ENCODE measurements around the gene UFC1.

Gene UFC1

DNA sequence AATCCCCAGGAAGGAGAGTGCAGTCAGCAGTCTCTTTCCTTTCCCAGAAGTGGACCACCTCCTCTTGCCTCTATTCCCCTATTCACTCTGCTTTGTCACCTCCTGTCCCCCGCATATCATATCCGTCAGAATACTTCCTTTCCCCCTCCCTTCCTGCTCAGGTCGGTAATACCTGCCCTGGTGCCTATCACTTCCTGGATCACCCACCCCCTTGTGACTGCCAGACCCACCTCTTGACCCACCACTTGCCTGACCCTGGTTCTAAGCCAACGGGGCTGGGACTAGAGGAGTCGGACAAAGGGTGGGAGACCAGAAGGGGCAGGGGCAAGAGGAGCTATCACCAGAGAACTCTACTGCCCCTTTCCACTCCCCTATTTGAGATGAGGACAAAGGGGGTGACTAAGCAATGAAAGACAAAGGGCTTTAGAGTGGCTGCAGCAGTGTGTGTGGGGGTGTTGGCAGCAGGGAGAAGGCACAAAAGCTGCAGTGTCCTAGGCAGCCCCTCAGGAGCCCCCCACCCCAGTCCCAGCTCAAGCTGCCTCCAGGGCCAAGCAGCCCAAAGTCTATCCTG lies 46.7 kb downstream of the UFC1 start:
- peak; percentile 34 for DNase-seq (ENCODE audit: low read depth)
- TF ChIP-seq CTCF (conservative IDR thresholded peaks at IDR 0.05; ENCODE audit: control insufficient read depth, insufficient read depth, low read depth, low read length) = no peak

DNA sequence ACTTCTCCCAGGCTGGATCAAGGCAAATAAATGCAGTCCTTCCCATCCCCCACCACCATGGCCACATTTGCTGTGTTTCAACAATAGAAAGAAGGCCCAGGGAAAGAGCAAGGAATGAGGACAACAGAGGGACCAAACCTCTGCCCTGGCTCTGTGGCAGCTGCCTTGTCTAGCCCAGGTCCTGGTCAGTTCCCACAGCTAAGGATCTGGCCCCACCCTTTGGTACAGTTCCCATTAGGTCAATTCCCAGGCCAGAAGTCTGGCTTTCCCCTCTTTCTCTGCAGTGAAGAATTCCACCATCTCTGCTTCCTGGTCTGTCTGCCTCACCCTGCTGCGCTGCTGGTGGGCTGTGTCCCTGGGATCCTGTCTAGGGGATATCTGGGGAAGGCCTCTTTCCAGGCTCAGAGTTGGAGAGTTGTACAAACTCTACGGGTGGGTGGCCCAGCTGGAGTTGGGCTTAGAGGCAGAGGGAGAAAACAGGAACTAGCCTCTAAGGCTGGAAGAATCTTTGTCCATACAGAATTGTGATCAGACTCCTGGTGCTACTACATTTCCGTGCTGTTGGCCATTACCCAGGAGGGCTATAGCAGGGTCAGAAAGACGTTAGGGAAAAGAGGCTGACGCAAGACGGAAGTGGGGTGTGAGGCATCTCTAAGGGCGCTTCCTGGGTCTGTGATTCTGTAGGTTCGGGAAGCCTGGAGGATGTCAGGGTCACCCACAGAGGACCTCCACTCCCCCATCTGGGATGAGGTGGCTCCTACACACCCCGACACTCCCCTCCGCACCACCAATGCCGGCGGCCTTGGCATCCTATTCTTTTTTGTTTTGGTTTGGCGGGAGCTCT lies 47.4 kb downstream of the UFC1 start:
- DNase-seq (ENCODE audit: low read depth) = peak; percentile 97
- TF ChIP-seq CTCF (conservative IDR thresholded peaks at IDR 0.05; ENCODE audit: control insufficient read depth, insufficient read depth, low read depth, low read length) = no peak
- H3K4me3 ChIP-seq (ENCODE audit: control insufficient read depth, low read depth, low read length) = peak overlapping the region; percentile 98

More for the DNA sequence above, 46.7 kb downstream of the UFC1 start:
- H3K4me3 ChIP-seq (ENCODE audit: control insufficient read depth, low read depth, low read length) = no peak overlapping the region

DNA sequence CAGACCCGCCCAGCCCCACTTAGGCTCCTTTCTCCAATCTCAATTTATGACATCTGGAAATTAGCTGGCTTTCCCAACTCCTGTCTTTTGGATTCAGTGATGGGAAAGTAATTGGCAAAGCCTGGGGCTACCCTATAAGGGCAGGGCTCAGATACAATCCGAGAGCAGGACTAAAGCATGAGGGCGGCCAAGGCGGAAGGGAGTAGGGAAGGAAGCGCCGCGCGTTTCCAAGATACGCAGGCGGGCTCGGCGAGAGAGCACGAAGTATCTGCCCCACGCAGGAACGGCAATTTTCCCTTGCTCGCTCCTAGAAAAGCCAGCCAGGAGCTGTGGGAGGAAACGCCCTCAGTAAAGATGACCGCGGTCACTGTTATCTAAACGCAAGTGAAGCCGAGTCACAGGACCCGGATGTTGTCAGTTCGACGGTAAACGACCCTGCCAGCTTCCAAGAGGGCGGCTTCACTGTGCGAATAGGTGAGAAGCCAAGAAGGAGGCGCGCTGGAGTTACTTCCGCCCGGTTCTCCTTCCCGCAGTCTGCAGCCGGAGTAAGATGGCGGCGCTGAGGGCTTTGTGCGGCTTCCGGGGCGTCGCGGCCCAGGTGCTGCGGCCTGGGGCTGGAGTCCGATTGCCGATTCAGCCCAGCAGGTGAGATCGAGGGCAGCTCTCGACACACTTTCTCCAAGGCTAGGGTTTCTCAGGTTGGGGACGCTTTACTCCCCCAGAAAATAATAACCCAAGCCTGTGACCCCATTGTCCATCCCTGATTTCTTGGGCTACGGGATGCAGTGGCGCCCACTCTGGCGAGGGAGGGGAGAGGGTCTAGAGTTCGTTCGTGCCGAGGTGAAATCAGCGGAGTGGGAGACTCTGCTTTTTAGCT lies 48.3 kb downstream of the UFC1 start, which contains the start of gene NDUFS2:
Gene NDUFS2, plus strand, starts transcription at position 532 of the 877 bp plus-strand sequence. Its CDS starts 19 bp downstream, at position 551.
- peak; percentile 8 for TF ChIP-seq CTCF (conservative IDR thresholded peaks at IDR 0.05; ENCODE audit: control insufficient read depth, insufficient read depth, low read depth, low read length)
- peak; percentile 99 for DNase-seq (ENCODE audit: low read depth)
- H3K4me3 ChIP-seq (ENCODE audit: control insufficient read depth, low read depth, low read length) = peak within 1 kb of the TSS; percentile 98

DNA sequence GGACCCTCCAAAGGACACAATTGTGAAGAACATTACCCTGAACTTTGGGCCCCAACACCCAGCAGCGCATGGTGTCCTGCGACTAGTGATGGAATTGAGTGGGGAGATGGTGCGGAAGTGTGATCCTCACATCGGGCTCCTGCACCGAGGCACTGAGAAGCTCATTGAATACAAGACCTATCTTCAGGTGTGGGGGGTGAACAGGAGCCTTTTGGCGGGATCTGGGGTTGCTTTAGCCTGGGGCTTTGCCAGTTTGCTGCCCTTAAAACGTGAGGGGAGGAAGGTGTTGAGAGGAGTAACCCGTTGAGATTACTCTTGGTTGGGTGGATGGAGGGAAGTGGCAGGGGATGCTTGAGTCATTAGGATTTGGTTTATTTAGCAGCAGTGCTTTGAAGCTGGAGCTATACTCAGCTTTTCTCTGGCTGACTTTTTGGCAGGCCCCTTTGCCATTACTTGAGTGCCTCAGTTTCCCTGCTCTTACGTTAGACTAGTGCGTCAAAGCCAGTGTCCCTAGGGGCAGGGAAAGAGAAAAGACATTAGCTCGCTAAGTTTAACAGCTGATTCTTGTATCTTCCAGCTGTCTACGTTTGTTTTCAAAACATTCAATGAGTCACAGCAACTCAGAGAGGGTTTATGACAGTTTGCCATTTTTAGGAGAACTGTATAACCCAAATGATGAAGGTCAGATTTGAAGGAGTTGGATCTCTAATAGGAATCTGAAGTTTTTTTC lies 52.8 kb downstream of the UFC1 start:
- DNase-seq (ENCODE audit: low read depth) = peak; percentile 83
- TF ChIP-seq CTCF (conservative IDR thresholded peaks at IDR 0.05; ENCODE audit: control insufficient read depth, insufficient read depth, low read depth, low read length) = no peak
- no peak overlapping the region for H3K4me3 ChIP-seq (ENCODE audit: control insufficient read depth, low read depth, low read length)

GRCh38 chr1:161207173-161207572 lies 53.4 kb downstream of the UFC1 start:
- no peak overlapping the region for H3K4me3 ChIP-seq (ENCODE audit: control insufficient read depth, low read depth, low read length)
- DNase-seq (ENCODE audit: low read depth) = peak; percentile 89
- no peak for TF ChIP-seq CTCF (conservative IDR thresholded peaks at IDR 0.05; ENCODE audit: control insufficient read depth, insufficient read depth, low read depth, low read length)

Measured in fibroblast of mammary gland (primary cell).